GM19025 (cell line): ENCODE results near the gene NRN1L.

Source experiments
- ATAC-seq: cut with Tn5 transposase; IDR thresholded peaks from one replicate; pipeline ENCODE4 v1.9.1; 2021; ENCODE audit warnings: mild to moderate bottlenecking, low read depth, moderate library complexity; ENCODE audit not compliant: unreplicated experiment

The NRN1L gene

GRCh38 chr16:67881621-67882161 lies 3.0 kb upstream of the NRN1L start:
- ATAC-seq, result no peak

GRCh38 chr16:67882374-67883145 lies 2.1 kb upstream of the NRN1L start:
- ATAC-seq, result no peak

GRCh38 chr16:67883146-67883871 lies 1.4 kb upstream of the NRN1L start:
- no peak for ATAC-seq

- ATAC-seq, result no peak
These were observed 818 bp upstream of the NRN1L start for GRCh38 chr16:67883872-67884261.

- no peak for ATAC-seq
These were observed 860 bp downstream of the NRN1L start for GRCh38 chr16:67885545-67885944.

GRCh38 chr16:67885976-67886375 lies 1.3 kb downstream of the NRN1L start:
- no peak for ATAC-seq

GRCh38 chr16:67886387-67886786 lies 1.7 kb downstream of the NRN1L start:
- no peak for ATAC-seq

- no peak for ATAC-seq
These were observed 3.6 kb downstream of the NRN1L start for GRCh38 chr16:67888331-67888730.

- no peak for ATAC-seq
These were observed 7.7 kb downstream of the NRN1L start for GRCh38 chr16:67892375-67892774.

GRCh38 chr16:67892899-67893742 lies 8.4 kb downstream of the NRN1L start, which contains the start of gene PSKH1:
Gene PSKH1 (plus strand): TSS chr16:67893254. CDS start chr16:67908750, 15,496 bp downstream.
- ATAC-seq, result peak; percentile 87

- ATAC-seq, result no peak
These were observed 9.2 kb downstream of the NRN1L start for GRCh38 chr16:67893743-67894399.

GRCh38 chr16:67897231-67897630 lies 12.5 kb downstream of the NRN1L start:
- no peak for ATAC-seq

GRCh38 chr16:67901734-67902133 lies 17.0 kb downstream of the NRN1L start:
- ATAC-seq, result no peak

- ATAC-seq, result no peak
These were observed 18.1 kb downstream of the NRN1L start for GRCh38 chr16:67902831-67903230.

- ATAC-seq, result no peak
These were observed 22.9 kb downstream of the NRN1L start for GRCh38 chr16:67907397-67908180.

- no peak for ATAC-seq
These were observed 24.5 kb downstream of the NRN1L start for GRCh38 chr16:67909056-67909742.

- ATAC-seq, result no peak
These were observed 25.5 kb downstream of the NRN1L start for GRCh38 chr16:67910158-67910557.

- ATAC-seq, result no peak
These were observed 30.2 kb downstream of the NRN1L start for GRCh38 chr16:67914758-67915495.
